ENCODE results near the gene UST.
A peak's percentile ranks its signal among the peaks of the same experiment; 100 is the strongest.

The UST gene, protein sequence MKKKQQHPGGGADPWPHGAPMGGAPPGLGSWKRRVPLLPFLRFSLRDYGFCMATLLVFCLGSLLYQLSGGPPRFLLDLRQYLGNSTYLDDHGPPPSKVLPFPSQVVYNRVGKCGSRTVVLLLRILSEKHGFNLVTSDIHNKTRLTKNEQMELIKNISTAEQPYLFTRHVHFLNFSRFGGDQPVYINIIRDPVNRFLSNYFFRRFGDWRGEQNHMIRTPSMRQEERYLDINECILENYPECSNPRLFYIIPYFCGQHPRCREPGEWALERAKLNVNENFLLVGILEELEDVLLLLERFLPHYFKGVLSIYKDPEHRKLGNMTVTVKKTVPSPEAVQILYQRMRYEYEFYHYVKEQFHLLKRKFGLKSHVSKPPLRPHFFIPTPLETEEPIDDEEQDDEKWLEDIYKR

DNA sequence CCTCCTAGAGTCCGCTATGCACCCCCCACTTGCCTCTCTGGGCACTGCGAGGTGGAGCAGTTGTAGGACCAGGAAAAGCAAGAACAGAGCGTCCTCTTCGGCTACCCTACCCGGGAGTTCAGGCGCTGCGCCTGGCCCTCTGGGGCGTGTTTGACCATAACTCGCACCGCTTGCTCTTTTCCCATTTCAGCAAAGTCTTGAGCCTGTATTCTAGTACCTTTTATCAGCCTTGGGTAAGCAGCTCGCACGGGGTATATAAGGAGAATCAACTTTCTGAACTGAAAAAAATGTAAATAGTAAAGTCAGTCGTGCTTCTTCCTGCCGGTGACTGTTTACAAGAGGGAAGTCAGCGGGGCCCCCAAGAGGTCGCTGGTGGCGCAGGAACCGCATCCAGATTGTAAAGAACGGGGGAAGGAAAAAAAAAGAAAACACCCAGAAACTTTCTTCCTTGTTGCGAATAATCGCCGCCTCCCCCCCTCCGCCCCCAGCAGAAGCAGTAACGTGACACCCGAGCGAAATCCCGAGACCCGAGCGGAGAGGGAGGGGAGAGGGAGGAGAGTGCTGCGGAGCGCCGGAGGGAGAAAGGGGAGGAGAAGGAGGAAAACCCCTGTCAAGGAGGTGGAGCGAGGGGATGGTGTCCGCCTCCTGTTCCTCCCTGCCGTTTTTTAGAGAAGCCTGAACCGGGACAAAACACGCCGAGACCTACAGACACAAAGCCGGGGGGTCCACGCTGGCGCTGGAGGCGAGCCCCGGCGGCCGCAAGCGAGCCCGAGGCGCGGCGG lies at the start of gene UST:
TSS of gene UST (plus strand) at position 668 of the 782 bp plus-strand sequence. CDS start 401 bp downstream, outside the sequence.
- DNase-seq (ENCODE audit: low read depth): peak; percentile 46

DNA sequence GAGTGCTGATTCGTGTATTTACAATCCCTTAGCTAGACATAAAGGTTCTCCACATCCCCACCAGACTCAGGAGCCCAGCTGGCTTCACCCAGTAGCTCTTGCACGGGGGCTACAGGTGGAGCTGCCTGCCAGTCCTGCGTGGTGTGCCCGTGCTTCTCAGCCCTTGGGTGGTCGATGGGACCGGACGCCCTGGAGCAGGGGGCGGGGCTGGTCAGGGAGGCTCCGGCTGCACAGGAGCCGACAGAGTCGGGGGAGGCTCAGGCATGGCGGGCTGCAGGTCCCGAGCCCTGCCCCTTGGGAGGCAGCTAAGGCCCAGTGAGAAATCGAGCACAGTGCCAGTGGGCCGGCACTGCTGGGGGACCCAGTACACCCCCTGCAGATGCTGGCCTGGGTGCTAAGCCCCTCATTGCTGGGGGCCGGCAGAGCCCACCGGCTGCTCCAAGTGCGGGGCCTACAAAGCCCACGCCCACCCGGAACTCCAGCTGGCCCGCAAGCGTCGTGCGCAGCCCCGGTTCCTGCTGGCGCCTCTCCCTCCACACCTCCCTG lies 48.9 kb upstream of the UST start:
- no peak for DNase-seq (ENCODE audit: low read depth)

DNA sequence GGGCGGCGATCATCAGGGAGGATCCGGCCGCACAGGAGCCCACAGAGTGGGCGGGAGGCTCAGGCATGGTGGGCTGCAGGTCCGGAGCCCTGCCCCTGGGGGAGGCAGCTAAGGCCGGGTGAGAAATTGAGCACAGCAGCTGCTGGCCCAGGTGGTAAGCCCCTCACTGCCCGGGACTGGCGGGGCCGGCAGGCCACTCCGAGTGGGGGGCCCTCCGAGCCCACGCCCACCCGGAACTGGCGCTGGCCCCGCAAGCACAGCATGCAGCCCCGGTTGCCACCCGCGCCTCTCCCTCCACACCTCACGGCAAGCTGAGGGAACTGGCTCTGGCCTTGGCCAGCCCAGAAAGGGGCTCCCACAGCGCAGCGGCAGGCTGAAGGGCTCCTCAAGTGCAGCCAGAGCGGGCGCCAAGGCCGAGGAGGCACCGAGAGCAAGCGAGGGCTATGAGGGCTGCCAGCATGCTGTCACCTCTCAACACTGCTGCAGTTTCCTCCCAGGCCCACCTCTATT lies 48.1 kb upstream of the UST start:
- no peak for DNase-seq (ENCODE audit: low read depth)

DNA sequence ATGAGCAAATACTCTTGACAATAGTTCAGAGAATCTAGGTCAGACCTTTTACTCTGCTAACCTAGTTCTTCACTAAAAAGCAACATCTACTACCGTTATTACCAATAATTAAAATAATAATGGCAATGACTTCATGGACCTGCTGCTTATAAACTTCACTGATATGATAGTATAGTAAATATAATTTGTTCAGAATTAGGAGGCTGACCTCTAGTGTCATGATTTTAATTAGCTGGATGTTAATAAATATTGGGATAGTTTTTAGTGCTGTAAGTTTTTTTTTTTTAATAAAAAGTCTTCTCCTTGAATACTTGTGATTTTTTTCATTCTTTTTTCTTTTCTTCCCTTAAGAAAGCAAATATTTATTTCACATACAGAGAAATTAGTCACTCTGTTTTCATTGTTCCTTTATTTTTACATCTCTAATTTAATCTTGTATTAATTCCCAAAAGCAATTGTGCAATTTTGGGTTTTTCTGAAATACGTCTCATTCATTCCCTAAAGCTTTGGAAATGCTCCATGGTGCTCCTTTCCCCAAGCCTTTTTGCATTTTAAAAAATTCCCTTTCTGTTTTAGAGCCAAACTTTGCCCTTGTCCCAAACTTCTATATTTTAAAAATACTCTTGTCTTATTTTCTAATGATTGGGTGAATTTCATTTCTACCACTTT lies 46.6 kb upstream of the UST start:
- DNase-seq (ENCODE audit: low read depth): no peak

DNA sequence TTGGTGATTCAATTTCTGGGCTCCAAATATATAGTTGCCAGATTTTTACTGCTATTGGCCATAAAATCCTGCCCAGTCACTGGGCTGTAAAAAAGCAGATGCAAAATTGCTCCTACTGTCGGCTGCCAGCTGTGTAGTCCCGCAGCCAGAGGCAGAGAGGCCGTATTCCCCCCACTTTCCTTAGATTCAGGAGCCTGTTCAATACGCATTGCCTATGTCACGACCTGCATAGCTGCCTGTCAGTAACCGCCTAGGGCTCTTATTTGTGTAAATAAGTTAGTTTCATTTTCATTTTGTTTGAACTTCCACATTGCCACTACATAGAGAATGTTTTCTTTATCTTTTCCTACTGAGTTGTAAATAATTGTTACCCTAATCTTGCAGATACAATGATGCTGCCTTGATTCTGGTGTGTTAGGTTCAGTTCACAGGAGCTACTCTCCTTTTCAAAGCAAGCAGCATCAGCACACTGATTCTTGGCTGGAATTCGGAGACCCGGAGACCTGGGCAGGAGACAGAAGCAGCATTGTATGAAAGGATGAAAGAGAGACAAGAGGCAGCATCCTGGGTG lies 46.0 kb upstream of the UST start:
- no peak for DNase-seq (ENCODE audit: low read depth)

DNA sequence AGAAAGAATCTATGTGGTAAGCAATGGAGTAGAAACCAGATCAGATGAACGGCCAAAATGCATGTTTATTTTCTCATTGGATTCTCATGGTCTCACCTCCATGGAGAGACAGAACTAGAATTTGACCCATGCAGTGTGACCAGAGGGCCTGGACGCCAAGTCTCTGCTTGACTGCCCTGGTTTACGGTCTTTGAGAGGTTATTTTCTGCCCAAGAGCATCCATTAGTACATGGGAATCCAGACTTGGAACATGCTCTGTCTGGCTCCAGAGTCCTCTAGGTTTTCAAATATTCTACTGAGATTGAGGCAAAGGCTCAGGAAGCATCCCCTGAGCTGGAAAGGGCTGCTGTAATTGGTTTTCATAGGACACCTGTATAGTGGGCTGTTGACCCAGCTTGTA lies 45.5 kb upstream of the UST start:
- DNase-seq (ENCODE audit: low read depth): no peak

DNA sequence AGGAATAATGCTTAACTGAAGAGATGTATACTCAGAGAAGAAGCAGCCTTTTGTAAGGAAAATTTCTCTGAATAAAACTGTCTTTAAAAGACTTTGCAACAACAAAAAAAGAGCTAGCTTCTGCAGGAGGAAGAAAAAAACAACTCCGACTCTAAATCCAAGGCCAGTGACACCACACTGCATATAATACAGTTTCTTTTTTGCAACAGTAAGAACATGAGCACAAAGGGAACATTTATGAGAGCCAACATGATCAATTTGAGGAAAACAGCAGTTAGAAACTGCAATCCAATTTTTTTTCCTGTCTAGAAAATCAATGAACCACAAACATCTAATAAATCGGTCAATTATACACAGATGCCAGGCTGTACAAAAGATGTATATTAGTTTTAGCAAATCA lies 42.9 kb upstream of the UST start:
- no peak for DNase-seq (ENCODE audit: low read depth)

DNA sequence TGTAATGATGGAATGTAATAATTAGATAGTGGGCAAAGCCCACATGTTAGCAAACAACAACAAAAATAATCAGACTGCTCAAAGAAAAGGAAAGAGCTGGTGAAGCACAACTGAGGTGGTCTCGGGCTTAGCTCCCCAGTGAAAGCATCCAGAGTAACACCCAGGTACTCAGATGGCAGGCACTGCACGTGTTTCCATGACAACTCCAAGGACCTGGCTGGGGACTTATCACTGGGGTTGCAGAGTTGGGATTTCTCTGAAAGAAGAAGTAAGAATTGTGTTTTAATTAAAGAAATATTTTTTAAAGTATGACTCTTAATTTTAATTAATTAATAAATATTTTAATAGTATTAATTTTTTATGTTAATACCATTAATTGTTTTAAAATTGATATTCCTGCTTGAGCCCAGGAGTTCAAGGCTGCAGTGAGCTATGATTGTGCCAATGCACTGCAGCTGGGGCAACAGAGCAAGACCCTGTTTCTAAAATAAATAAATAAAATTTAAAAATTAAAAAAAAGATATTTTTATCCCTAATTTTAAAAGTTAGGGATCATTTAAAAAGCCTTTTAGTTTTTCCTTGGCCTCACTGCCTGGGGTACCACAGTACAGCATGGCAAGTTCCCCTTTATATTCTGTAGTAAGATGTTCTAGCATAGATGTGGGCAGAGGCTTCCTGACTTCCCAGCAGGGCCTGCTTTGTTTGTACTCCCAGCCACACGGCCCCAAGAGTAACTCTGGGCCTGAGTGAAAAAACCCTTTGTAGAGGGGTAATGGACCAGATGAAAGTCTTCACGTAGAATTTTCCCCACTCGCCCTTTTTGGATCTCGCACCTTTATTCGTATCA lies 42.2 kb upstream of the UST start:
- DNase-seq (ENCODE audit: low read depth): no peak

DNA sequence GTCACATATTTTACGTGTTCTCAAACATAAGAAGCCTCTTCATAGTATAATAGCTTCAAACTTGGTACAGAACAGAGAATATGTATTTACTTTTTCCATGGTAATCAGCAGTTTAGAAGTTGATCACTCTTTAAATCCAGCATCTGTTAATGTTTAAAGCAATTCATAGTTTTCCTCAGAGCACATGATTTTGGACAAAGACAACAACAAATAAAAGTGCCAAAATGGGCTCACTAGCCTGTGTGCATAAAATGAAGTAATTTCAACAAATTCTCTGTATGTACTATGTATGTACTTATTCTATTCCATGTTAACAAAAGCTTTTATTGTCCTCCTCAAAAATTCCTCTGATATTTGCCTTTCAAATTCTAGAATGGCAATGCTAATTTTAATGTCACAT lies 38.1 kb upstream of the UST start:
- no peak for DNase-seq (ENCODE audit: low read depth)

DNA sequence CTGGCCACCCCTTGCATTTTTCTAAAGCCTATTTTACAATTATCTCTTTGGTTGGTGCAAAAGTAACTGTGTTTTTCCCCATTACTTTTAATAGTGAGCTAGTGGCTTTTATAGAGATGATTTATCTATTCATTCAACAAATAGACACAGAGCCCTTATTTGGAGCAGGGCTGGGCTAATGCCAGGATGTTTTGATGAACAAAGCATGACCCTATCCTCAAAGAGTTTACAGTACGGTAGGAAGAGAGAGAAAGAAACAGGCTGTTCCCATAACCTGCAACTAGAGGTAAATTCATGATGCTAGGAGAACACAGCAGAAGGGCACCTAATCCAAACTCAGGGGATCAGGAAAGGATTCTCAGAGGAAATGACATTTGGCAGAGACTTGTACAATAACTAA lies 37.3 kb upstream of the UST start:
- no peak for DNase-seq (ENCODE audit: low read depth)

DNA sequence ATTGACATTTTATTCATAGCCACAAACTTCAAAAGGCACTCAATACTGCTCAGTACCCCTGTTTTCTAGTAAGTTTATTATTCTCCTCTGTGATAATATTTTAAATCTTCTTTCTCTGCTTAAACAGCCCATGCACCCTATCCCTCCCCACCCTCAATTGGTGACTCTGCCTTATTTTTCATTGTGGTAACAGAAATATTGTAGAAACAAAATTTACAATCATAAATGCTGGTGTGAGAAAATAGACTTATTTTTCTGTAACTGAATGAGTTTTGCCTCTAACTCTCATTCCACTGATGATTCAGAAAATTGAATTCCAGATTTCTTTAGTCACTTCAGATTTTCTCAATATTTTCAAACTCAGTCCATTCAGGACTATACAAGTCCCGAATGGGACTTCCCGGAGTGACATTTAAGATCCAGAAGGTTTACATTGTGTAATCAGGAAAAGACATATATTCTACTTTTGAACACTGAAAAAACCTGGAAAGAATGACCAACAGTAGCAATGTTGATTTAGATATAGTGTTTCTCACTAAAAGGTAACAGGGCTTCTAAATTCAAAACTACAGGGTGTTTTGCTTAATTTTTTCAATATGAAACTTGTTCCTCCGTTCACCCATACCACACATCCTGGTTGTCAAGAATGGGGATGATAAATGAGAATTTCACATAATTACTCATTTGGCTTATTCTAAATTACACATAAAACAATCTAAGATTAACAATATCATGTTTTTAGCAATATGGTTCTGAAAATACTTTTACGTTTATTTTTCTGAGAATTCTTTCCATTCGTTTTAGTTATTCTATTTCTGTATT lies 34.8 kb upstream of the UST start:
- no peak for DNase-seq (ENCODE audit: low read depth)

DNA sequence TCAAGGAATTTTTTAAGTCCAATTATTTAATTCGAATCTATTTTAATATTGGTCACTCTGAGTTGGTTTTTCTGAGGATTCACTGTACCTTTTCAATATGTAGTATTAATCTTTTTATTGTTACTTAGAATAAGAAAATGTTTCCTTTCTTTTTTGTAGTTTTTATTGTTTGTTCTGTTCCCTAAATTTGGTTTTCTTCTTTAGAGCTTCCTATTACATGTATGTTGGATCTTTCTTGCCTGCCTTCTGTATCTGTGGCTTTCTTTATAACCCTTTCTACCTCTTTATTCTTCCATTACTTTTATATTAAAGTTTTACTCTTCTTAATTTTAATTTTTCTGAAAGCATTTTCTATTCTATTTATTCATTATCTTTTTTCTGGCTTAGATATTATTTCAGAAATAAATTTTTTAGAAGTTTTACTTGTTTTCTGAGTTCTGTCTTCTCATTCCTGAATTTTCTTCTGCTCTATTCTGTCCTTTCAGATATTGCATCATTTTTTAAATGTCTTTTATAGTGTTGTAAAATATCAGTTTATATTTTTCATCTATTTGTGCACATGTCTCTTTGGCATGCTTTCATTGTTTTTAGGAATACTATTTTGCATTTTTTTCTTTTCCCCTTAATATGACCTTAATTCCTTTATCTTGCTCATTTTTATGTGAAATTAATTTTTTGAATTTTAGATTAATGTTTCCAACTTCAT lies 33.6 kb upstream of the UST start:
- no peak for DNase-seq (ENCODE audit: low read depth)

DNA sequence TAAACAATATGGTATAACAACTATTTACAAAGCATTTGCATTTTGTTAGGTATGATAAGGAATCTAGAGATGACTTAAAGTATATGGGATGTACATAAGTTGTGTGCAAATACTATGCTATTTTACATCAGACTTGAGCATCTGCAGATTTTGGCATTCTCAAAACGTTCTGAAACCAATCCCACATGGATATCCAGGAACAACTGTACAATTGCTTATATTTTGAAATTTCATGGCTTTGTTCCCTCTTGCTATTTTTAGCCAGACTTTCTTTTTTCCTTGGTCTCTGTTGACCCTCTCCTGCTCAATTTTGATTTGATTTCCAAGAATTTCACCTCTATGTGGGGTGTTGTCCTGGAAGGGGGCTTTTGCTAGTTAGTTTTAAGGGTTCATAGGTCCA lies 32.9 kb upstream of the UST start:
- no peak for DNase-seq (ENCODE audit: low read depth)

DNA sequence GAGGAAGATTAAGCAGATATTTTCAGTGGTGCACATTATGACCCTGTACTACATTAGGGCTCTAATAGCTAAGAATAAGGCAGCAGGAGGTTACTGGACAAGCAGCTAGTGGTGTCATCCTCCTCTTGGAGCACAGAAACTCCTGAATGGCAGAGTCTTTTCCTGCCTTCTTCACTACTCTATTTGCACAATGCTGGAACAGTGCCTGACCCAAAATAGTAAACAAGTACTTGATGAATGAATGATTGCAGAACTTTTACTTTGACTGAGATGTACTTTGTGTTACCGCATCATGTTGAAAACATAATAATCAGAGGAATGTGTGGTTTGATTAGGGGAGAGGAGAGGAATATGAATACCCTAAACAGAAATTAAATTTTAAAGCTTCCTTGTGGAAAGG lies 30.0 kb upstream of the UST start:
- DNase-seq (ENCODE audit: low read depth): no peak

DNA sequence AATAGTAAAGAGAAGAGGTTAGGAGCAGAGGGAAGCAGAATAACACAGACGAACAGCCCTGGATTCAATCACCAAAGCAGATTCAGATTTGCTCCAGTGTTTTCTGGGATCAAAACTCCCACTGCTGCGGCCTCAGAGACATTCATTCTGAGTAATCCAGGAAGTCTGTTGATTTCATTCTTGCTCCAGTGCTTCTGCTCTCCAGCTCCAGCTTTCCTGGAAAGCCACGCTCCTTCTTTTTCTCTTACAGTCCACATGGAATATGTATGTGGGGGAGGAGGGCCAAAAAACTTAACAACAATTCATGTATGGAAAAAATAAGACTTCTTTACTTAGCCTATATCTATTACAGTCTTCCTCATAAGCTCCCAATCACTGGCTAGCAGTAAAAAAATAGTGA lies 26.4 kb upstream of the UST start:
- no peak for DNase-seq (ENCODE audit: low read depth)

DNA sequence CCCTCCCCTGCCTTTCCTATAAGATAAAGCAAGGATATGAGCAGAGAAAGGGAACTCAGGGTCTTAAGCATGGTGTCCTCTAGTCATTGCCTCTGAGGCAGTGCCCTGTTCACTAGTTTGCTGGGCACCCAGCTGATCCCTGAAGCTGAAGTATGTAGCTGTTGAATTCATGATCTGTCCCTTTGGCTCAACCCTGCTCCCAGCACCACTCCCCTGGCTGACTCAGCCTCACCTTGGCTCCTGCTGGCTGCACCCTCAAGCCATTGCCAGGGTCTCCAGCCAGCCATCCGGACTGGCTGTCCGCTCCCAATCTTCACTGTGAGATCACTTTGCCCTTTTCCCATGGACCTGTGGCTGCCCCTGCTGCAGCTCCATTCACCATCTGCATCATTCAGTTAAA lies 25.9 kb upstream of the UST start:
- no peak for DNase-seq (ENCODE audit: low read depth)

DNA sequence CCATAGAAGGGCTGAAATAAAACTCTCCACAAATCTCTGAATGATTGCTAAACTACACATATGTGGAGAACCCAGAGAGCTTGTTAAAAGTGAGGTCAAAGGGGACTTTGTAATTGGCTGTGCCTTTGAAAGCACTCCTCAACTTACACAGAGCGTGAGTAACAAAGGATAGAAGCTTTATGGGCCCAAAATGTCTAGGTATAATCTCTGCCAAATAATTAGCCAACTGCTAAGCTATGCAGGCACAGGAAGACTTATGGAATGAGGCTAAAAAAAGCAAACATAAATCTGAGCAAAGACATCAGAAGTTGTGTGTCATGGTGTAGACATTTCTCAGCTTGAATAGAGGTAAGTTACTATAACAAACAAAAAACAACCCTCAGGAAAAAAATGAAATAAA lies 23.3 kb upstream of the UST start:
- DNase-seq (ENCODE audit: low read depth): no peak

DNA sequence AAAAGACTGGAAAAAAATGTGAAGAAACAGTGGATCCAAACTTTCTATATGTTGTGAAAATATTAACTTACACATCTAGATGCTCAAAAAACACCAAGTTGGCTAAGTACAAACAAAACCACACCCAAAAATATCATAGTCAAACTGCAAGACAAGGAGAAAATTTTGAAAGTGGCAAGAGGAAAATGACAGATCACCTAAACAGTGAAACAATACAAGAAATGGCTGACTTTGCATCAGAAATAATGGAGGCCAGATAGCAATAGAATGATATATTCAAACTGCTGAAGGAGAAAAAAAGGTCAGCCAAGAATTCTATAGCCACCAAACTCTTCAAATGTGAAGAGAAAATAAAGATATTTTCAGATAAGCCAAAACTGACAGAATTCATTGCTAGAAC lies 22.4 kb upstream of the UST start:
- DNase-seq (ENCODE audit: low read depth): no peak

DNA sequence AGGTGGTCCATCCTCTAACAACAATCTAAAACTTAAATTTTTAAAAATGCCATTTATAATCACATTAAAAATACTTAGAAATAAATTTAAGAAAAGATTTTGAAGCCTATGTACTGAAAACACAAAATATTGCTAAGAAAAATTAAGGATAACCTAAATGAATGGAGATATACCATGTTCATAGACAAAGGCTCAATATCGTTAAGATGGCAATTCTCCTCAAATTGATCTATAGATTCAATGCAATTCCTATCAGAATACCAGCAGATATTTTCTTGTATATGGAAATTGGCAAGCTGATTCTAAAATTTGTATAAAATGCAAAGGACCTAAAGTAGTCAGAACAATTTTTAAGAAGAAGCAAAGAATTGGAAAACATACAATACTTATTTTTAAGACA lies 19.7 kb upstream of the UST start:
- no peak for DNase-seq (ENCODE audit: low read depth)

DNA sequence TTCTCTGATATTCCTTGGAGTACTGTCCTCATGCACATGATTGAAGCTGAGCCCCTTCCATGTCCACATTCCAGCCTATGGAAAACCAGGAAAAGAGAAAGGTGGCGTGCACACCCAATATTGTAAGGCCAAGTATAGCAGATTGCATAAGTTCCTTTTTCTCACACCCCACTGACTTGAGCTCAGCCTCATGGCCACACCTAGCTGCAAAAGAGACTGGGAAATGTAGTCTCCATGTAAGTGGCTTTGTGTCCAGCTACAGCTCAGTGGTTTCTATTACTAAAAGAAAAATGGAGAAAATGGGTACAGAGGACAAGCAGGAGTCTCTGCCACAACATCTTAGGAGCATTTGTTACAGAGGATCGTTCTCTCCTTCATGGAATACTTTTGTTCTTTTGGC lies 10.8 kb upstream of the UST start:
- DNase-seq (ENCODE audit: low read depth): no peak

Measured in activated T-cell treated with anti-CD3 and anti-CD28 coated beads for 1 hour (primary cell).